IMR-90 (cell line): Measurements from ENCODE around the gene A4GNT. TPM values are rescaled to one million over a fixed set of nuclear protein-coding genes. Genes with fewer than 3 reads are reported as not detected.

Experiments used
- ATAC-seq: fragments of 200-7000 bp; cut with Tn5 transposase; 2 replicates; pipeline ENCODE4 v1.9.1; 2020; ENCODE audit warnings: low read depth, mild to moderate bottlenecking, moderate library complexity
- BruUV-seq: library from RNA; stranded (reverse); fragments of 400-500 nt; replicated peaks from 2 replicates; lab custom pipeline; 2021; lab: Mats Ljungman, UMichigan
- CTCF ChIA-PET: fragments of 300-600 bp; formaldehyde crosslinking; extraction: SDS; loops from one replicate; lab custom pipeline; 2021; ENCODE audit warnings: antibody characterized with exemption; lab: Yijun Ruan, JAX
- POLR2A ChIA-PET: fragments of 300-600 bp; sonication (Branson Sonifier 250); formaldehyde crosslinking; loops from one replicate; lab custom pipeline; 2022; ENCODE audit warnings: antibody characterized with exemption; ENCODE audit not compliant: unreplicated experiment; lab: Charles Lee
- DNase-seq: peaks from one replicate; pipeline ENCODE4 v3.0.0; 2013
- H2AFZ ChIP-seq: replicated peaks from 2 replicates; pipeline ENCODE3; 2013; ENCODE audit warnings: low read length, mild to moderate bottlenecking; ENCODE audit not compliant: poor library complexity
- H2AK5ac ChIP-seq: 2 replicates; pipeline ENCODE4 v1.6.1; 2013; ENCODE audit warnings: low read depth, low read length, inconsistent platforms
- H2AK9ac ChIP-seq: replicated peaks from 2 replicates; pipeline ENCODE3; 2013; ENCODE audit warnings: mild to moderate bottlenecking, low read depth, low read length, moderate library complexity; ENCODE audit not compliant: poor library complexity
- H2BK120ac ChIP-seq: 2 replicates; pipeline ENCODE4 v1.6.1; 2013; ENCODE audit warnings: low read depth, low read length, inconsistent platforms
- H2BK15ac ChIP-seq: 3 replicates; pipeline ENCODE4 v1.6.1; 2013; ENCODE audit warnings: low read depth, low read length, inconsistent platforms
- H2BK20ac ChIP-seq: 2 replicates; pipeline ENCODE4 v1.6.1; 2013; ENCODE audit warnings: low read depth, mild to moderate bottlenecking, inconsistent platforms, low read length, moderate library complexity
- H2BK5ac ChIP-seq: 2 replicates; pipeline ENCODE4 v1.6.1; 2013; ENCODE audit warnings: mild to moderate bottlenecking, low read depth, low read length, inconsistent platforms; ENCODE audit not compliant: poor library complexity, severe bottlenecking
- H3K14ac ChIP-seq: replicated peaks from 2 replicates; pipeline ENCODE4 v1.6.1; 2013; ENCODE audit warnings: low read depth, low read length, inconsistent platforms
- H3K18ac ChIP-seq: 2 replicates; pipeline ENCODE4 v1.6.1; 2013; ENCODE audit warnings: low read depth, low read length, control low read depth
- H3K23ac ChIP-seq: 2 replicates; pipeline ENCODE4 v1.6.1; 2013; ENCODE audit warnings: low read depth, low read length, inconsistent platforms
- H3K27ac ChIP-seq: 2 replicates; pipeline ENCODE4 v1.5.1; 2013; ENCODE audit warnings: mild to moderate bottlenecking, control low read depth, low read length; ENCODE audit not compliant: insufficient read depth
- H3K27me3 ChIP-seq: 2 replicates; pipeline ENCODE4 v1.6.1; 2013; ENCODE audit warnings: low read length; ENCODE audit not compliant: control insufficient read depth, insufficient read depth
- H3K36me3 ChIP-seq: 2 replicates; pipeline ENCODE4 v1.6.1; 2013; ENCODE audit warnings: low read length, mixed read lengths; ENCODE audit not compliant: control insufficient read depth, insufficient read depth
- H3K4ac ChIP-seq: 2 replicates; pipeline ENCODE4 v1.6.1; 2013; ENCODE audit warnings: low read depth, low read length, inconsistent platforms
- H3K4me1 ChIP-seq: 2 replicates; pipeline ENCODE4 v1.6.1; 2013; ENCODE audit warnings: low read length, mixed read lengths; ENCODE audit not compliant: control insufficient read depth, insufficient read depth
- H3K4me2 ChIP-seq: 2 replicates; pipeline ENCODE4 v1.6.1; 2013; ENCODE audit warnings: low read depth, mild to moderate bottlenecking, control low read depth, low read length, moderate library complexity
- H3K4me3 ChIP-seq: 2 replicates; pipeline ENCODE4 v1.5.1; 2013; ENCODE audit warnings: low read depth, mild to moderate bottlenecking, control low read depth, low read length, moderate library complexity; ENCODE audit not compliant: insufficient read depth
- H3K56ac ChIP-seq: 2 replicates; pipeline ENCODE4 v1.6.1; 2013; ENCODE audit warnings: low read length, inconsistent platforms; ENCODE audit not compliant: insufficient read depth; ENCODE audit errors: extremely low read depth
- H3K79me1 ChIP-seq, 2 experiments: 2 replicates each; pipeline ENCODE4 v1.6.1; 2013; ENCODE audit warnings: low read length in 2 of 2, inconsistent platforms in 1 of 2, low read depth in 1 of 2
- H3K9ac ChIP-seq: 2 replicates; pipeline ENCODE4 v1.6.1; 2013; ENCODE audit warnings: low read depth, low read length, control low read depth
- H3K9me1 ChIP-seq: 2 replicates; pipeline ENCODE4 v1.6.1; 2013; ENCODE audit warnings: low read length, inconsistent platforms; ENCODE audit not compliant: insufficient read depth
- H3K9me3 ChIP-seq: 2 replicates; pipeline ENCODE4 v1.6.1; 2013; ENCODE audit warnings: low read length; ENCODE audit not compliant: control insufficient read depth, insufficient read depth
- H4K20me1 ChIP-seq: 2 replicates; pipeline ENCODE4 v1.6.1; 2013; ENCODE audit warnings: low read length, inconsistent platforms; ENCODE audit not compliant: insufficient read depth
- H4K5ac ChIP-seq: 2 replicates; pipeline ENCODE4 v1.6.1; 2013; ENCODE audit warnings: mild to moderate bottlenecking, low read depth, low read length, control low read depth
- H4K8ac ChIP-seq, 2 experiments: 2 replicates each; pipeline ENCODE4 v1.6.1; 2013; ENCODE audit warnings: low read depth in 2 of 2, low read length in 2 of 2, control low read depth in 1 of 2, inconsistent platforms in 1 of 2
- H4K91ac ChIP-seq: 2 replicates; pipeline ENCODE4 v1.6.1; 2013; ENCODE audit warnings: low read depth, low read length, inconsistent platforms; ENCODE audit not compliant: insufficient read depth
- BHLHE40 ChIP-seq: fragments of 150-350 bp; IDR thresholded peaks from 2 replicates; pipeline ENCODE4 v1.6.1; 2016; ENCODE audit warnings: mild to moderate bottlenecking, low read depth, low read length
- CEBPB ChIP-seq: IDR thresholded peaks from 2 replicates; pipeline ENCODE4 v1.6.1; 2012; ENCODE audit warnings: low read depth, low read length, improper control_type of control experiment
- CHD1 ChIP-seq: IDR thresholded peaks from 2 replicates; pipeline ENCODE4 v1.6.1; 2012; ENCODE audit warnings: low read depth, low read length, improper control_type of control experiment
- CTCF ChIP-seq: conservative IDR thresholded peaks from 2 replicates; pipeline ENCODE4 v1.5.1; 2012; ENCODE audit warnings: mild to moderate bottlenecking, low read depth, low read length, improper control_type of control experiment
- ELK1 ChIP-seq: fragments of 150-350 bp; IDR thresholded peaks from 2 replicates; pipeline ENCODE4 v1.6.1; 2016; ENCODE audit warnings: low read depth, mild to moderate bottlenecking, low read length, moderate library complexity, borderline replicate concordance
- MAFK ChIP-seq: IDR thresholded peaks from 2 replicates; pipeline ENCODE4 v1.6.1; 2012; ENCODE audit warnings: low read depth, low read length, improper control_type of control experiment
- MAZ ChIP-seq: IDR thresholded peaks from 2 replicates; pipeline ENCODE4 v1.6.1; 2012; ENCODE audit warnings: low read depth, mild to moderate bottlenecking, low read length, improper control_type of control experiment, moderate library complexity, borderline replicate concordance
- MXI1 ChIP-seq: IDR thresholded peaks from 2 replicates; pipeline ENCODE4 v1.6.1; 2012; ENCODE audit warnings: low read depth, mild to moderate bottlenecking, low read length, moderate library complexity, borderline replicate concordance
- POLR2A ChIP-seq: IDR thresholded peaks from 2 replicates; pipeline ENCODE4 v1.6.1; 2012; ENCODE audit warnings: mild to moderate bottlenecking, low read depth, low read length
- RFX5 ChIP-seq: IDR thresholded peaks from 2 replicates; pipeline ENCODE4 v1.8.0; 2012; ENCODE audit warnings: low read depth, mild to moderate bottlenecking, low read length, moderate library complexity
- SMC3 ChIP-seq: fragments of 150-350 bp; IDR thresholded peaks from 2 replicates; pipeline ENCODE4 v1.6.1; 2016; ENCODE audit warnings: low read depth, mild to moderate bottlenecking, antibody characterized with exemption, low read length, moderate library complexity
- USF2 ChIP-seq: fragments of 150-350 bp; IDR thresholded peaks from 2 replicates; pipeline ENCODE4 v1.6.1; 2017; ENCODE audit warnings: mild to moderate bottlenecking, antibody characterized with exemption, low read length, low read depth
- WGBS, 2 experiments: methylation state at CpG; one replicate each; pipeline versions ENCODE4 v1.1.5 to v1.1.7; 2013; ENCODE audit warnings: missing lambda C conversion rate in 2 of 2; ENCODE audit not compliant: insufficient read length in 1 of 2; ENCODE audit errors: extremely low coverage in 2 of 2; 5-methylcytosine and 5-hydroxymethylcytosine counted together
- dilution Hi-C: fragments of 300-500 bp; cut with HindIII; formaldehyde crosslinking; loops from one replicate; pipeline ENCODE4 v1.14.3; 2018; ENCODE audit warnings: low sequenced_read_pairs; ENCODE audit not compliant: unreplicated experiment
- in situ Hi-C: fragments of 300-500 bp; cut with MboI; formaldehyde crosslinking; loops from 3 replicates; pipeline ENCODE4 v1.14.3; 2019; ENCODE audit warnings: low sequenced_read_pairs, inconsistent platforms, mixed read lengths
- intact Hi-C: fragments of 100-400 bp; cut with micrococcal nuclease; formaldehyde crosslinking; loops from 2 replicates; pipeline ENCODE4 v1.10.0; 2022
- polyA plus RNA-seq, 3 experiments: library from polyadenylated mRNA; depleted of rRNA; stranded (reverse); fragments of >200 nt; gene quantifications; 2 replicates each; pipeline ENCODE4 v1.2.3, GENCODE V29; 2012; ENCODE audit warnings: low replicate concordance in 1 of 3
- total RNA-seq: library from RNA; depleted of rRNA; stranded (reverse); fragments of >200 nt; gene quantifications from 2 replicates; pipeline ENCODE4 v1.2.3, GENCODE V29; 2012

Gene A4GNT
- total and polyA plus RNA-seq, 2 of the 4 experiments (the other 2 are of a cell fraction) = not detected

- WGBS, 2 experiments = no CpG with 5 or more reads among the region's 5 CpGs
- CTCF ChIA-PET = no interaction called here
- in situ Hi-C loops = loop anchor here (10.0 kb wide), 1 partner anchor 95 kb away; the partner anchor contains the start of gene DBR1
These were observed 52.3 kb downstream of the A4GNT start for GRCh38 chr3:138079901-138080300.

More at GRCh38 chr3:138079901-138080300, 52.3 kb downstream of the A4GNT start:
- no peak overlapping the region for H3K56ac ChIP-seq
- no peak overlapping the region for H3K4me3 ChIP-seq
- H3K14ac ChIP-seq = no peak overlapping the region; the same call in 1 of the 2 replicates
- peak overlapping the region; percentile 26; the same call in 1 of the 2 replicates for H2AK5ac ChIP-seq
- peaks cover 32% of the 10 kb centered on the region for H4K20me1 ChIP-seq
- intact Hi-C loops (loop anchor here (5.0 kb wide), 1 partner anchor 37 kb away; the partner anchor contains the start of gene DZIP1L), dilution Hi-C loops (no loop called here)
- no peak overlapping the region for H3K4me2 ChIP-seq
- no peak overlapping the region for H2BK5ac ChIP-seq
- no peak overlapping the region for H3K27ac ChIP-seq
- no peak overlapping the region for H2AK9ac ChIP-seq
- peaks cover 26% of the 10 kb centered on the region for H3K4me1 ChIP-seq
- H3K36me3 ChIP-seq = peaks cover 23% of the 10 kb centered on the region
- H2BK20ac ChIP-seq = no peak overlapping the region
- H3K9ac ChIP-seq = no peak overlapping the region
- H3K9me3 ChIP-seq = no peaks in the 10 kb centered on the region
- no TSS peak for BruUV-seq
- ATAC-seq (no peak), DNase-seq (peak; percentile 6)
- peaks cover 35% of the 10 kb centered on the region for H3K9me1 ChIP-seq
- H2AFZ ChIP-seq = peak overlapping the region; percentile 28
- H4K8ac ChIP-seq = no peak overlapping the region
- no peak overlapping the region for H4K91ac ChIP-seq
- H3K27me3 ChIP-seq = no peaks in the 10 kb centered on the region
- H3K79me1 ChIP-seq = peaks cover 22 to 57% of the 10 kb centered on the region in 2 experiments
- no peak overlapping the region for H3K18ac ChIP-seq
- TF ChIP-seq CTCF (no peak), CHD1 (no peak), POLR2A (no peak), ELK1 (no peak), RFX5 (no peak), BHLHE40 (no peak), MAFK (no peak), CEBPB (no peak), SMC3 (no peak), USF2 (no peak), MAZ (no peak), MXI1 (no peak)
- POLR2A ChIA-PET = no interaction called here
- H3K4ac ChIP-seq = peak overlapping the region; percentile 17; the same call in 1 of the 2 replicates
- H3K23ac ChIP-seq = no peak overlapping the region
- no peak overlapping the region for H2BK120ac ChIP-seq
- no peak overlapping the region for H2BK15ac ChIP-seq
- no peak overlapping the region for H4K5ac ChIP-seq
